Gastrocnemius medialis (tissue), 4 donors: ENCODE results near the gene GRP. TPM values are rescaled to one million over a fixed set of nuclear protein-coding genes. Genes with fewer than 3 reads are reported as not detected.

Source experiments
- ATAC-seq, 2 donors: fragments of 150-250 bp; one replicate each; pipeline ENCODE4 v1.9.1; 2016
- DNase-seq, 2 donors: peaks; one replicate each; pipeline ENCODE4 v3.0.0-alpha.2; 2019
- H3K27ac ChIP-seq, 4 donors: fragments of 200-600 bp; sonication (generic); 1 replicate in 1 of 4; 2 replicates in 3 of 4; pipeline ENCODE4 v1.5.1; 2016 to 2018; ENCODE audit warnings: mild to moderate bottlenecking in 2 of 4, moderate library complexity in 1 of 4
- H3K27me3 ChIP-seq, 3 donors: fragments of 200-600 bp; sonication (generic) in 2 of 3; 1 replicate in 1 of 3; 2 replicates in 2 of 3; pipeline versions ENCODE4 v1.5.1 to v1.6.0; 2016 to 2019; ENCODE audit warnings: mild to moderate bottlenecking in 1 of 3, moderate library complexity in 1 of 3
- H3K36me3 ChIP-seq, 2 donors: fragments of 200-600 bp; sonication (generic) in 1 of 2; one replicate each; pipeline ENCODE4 v1.5.1; 2017 to 2018
- H3K4me1 ChIP-seq, 2 donors: fragments of 200-600 bp; sonication (generic) in 1 of 2; one replicate each; pipeline ENCODE4 v1.5.1; 2016 to 2017; ENCODE audit warnings: mild to moderate bottlenecking in 2 of 2
- H3K4me3 ChIP-seq, 4 donors: fragments of 200-600 bp; sonication (generic) in 3 of 4; 1 replicate in 1 of 4; 2 replicates in 3 of 4; pipeline ENCODE4 v1.5.1; 2016 to 2019; ENCODE audit warnings: mild to moderate bottlenecking in 2 of 4
- H3K9me3 ChIP-seq, 3 donors: fragments of 200-600 bp; sonication (generic) in 2 of 3; 1 replicate in 1 of 3; 2 replicates in 2 of 3; pipeline ENCODE4 v1.5.1; 2016 to 2019
- POLR2A ChIP-seq, 2 donors: fragments of 450-650 bp; IDR thresholded peaks; one replicate each; pipeline ENCODE4 v1.6.1; 2017; ENCODE audit warnings: antibody characterized with exemption in 2 of 2, mild to moderate bottlenecking in 2 of 2, moderate library complexity in 2 of 2
- in situ Hi-C, 4 donors: fragments of 200-750 bp; cut with MboI; loops; one replicate each; pipeline versions ENCODE4 v1.15.0 to v1.8.0; 2017; ENCODE audit warnings: low sequenced_read_pairs in 4 of 4
- intact Hi-C: fragments of 100-400 bp; cut with DNase I; formaldehyde crosslinking; loops from one replicate; pipeline ENCODE4 v1.15.1; 2023; ENCODE audit warnings: low total_unique reads
- total RNA-seq, 4 donors: library from RNA; depleted of rRNA; stranded (reverse); fragments of >200 nt; gene quantifications; one replicate each; pipeline versions ENCODE4 v1.1.0 to v1.2.3, GENCODE V29; 2016
- TF ChIP-seq, protein P1 (sequence below), 5 experiments: fragments of 450-650 bp in 3 of 5; fragments of 200-600 bp in 2 of 5; sonication (generic) in 2 of 5; IDR thresholded peaks in 4 of 5; conservative IDR thresholded peaks in 1 of 5; 1 replicate in 4 of 5; 2 replicates in 1 of 5; pipeline ENCODE4 v1.5.1; 2016 to 2019; ENCODE audit warnings: antibody characterized with exemption in 5 of 5, mild to moderate bottlenecking in 3 of 5, moderate library complexity in 3 of 5

The GRP gene
- total RNA-seq, 4 donors from 2014 or later: not detected

DNA sequence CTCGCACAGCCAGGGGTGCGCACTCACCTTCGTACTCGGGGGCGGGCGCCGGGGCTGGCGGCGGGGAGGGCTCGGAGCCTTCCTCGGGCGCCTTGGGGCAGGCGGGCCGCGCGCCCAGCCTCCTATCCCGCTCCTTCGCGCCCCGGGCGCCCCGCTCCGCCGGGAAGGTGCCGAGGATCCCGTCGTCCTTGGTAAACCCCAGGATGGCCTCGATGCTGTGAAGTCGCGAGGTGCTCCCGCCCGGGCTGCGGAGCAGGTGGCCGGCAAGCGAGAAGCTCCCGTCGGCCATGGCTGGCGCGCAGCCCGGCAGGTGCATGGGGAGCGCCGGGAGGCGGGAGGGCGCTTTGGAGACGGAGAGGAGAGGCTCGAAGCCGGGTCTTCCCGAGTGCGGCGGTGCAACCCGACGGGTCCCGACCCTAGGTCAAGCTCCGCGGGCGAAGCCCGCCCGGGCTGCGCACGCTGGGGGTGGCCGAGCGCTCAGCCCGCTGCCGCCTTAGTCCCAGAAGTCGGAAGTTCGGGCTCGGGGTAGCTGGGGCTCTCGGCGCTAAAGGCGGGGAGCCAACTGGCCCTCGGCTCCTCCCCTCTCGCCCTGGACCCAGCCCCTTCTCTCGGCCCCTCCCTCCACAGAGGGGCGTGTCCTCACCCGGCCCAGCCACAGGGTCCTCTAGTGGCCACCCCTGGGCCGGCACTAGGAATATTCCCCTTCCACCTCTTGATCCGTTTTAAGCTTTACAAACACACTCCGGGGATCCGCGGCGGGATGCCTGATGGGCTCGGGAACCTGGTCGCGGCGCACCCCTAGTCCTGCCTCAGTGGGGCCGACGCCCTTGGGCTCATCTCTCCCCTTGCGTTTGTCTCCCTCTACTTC is 53.2 kb downstream of the GRP start, which contains the start of gene RAX:
Gene RAX (minus strand): TSS at position 564 of the 868 bp plus-strand sequence. CDS start 248 bp downstream, at position 316.
- no peak for TF ChIP-seq POLR2A (IDR thresholded peaks at IDR 0.05)
- TF ChIP-seq, protein P1, sequence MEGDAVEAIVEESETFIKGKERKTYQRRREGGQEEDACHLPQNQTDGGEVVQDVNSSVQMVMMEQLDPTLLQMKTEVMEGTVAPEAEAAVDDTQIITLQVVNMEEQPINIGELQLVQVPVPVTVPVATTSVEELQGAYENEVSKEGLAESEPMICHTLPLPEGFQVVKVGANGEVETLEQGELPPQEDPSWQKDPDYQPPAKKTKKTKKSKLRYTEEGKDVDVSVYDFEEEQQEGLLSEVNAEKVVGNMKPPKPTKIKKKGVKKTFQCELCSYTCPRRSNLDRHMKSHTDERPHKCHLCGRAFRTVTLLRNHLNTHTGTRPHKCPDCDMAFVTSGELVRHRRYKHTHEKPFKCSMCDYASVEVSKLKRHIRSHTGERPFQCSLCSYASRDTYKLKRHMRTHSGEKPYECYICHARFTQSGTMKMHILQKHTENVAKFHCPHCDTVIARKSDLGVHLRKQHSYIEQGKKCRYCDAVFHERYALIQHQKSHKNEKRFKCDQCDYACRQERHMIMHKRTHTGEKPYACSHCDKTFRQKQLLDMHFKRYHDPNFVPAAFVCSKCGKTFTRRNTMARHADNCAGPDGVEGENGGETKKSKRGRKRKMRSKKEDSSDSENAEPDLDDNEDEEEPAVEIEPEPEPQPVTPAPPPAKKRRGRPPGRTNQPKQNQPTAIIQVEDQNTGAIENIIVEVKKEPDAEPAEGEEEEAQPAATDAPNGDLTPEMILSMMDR (IDR thresholded peaks at IDR 0.05 in 4 of 5, conservative IDR thresholded peaks at IDR 0.05 in 1 of 5): no peak
- Histone ChIP-seq H3K27ac (no peak within 1 kb of the TSS), H3K9me3 (no peaks in the 10 kb centered on the region), H3K4me1 (peaks cover 0 to 6% of the 10 kb centered on the region in 2 donors), H3K27me3 (peaks cover 81 to 92% (median 88%) of the 10 kb centered on the region in 3 donors), H3K36me3 (no peaks in the 10 kb centered on the region), H3K4me3 (peak within 1 kb of the TSS; percentile 17 to 27 (median 24))
- ATAC-seq (no peak), DNase-seq (no peak)
- in situ Hi-C loops: no loop called here
- intact Hi-C loops: no loop called here

DNA sequence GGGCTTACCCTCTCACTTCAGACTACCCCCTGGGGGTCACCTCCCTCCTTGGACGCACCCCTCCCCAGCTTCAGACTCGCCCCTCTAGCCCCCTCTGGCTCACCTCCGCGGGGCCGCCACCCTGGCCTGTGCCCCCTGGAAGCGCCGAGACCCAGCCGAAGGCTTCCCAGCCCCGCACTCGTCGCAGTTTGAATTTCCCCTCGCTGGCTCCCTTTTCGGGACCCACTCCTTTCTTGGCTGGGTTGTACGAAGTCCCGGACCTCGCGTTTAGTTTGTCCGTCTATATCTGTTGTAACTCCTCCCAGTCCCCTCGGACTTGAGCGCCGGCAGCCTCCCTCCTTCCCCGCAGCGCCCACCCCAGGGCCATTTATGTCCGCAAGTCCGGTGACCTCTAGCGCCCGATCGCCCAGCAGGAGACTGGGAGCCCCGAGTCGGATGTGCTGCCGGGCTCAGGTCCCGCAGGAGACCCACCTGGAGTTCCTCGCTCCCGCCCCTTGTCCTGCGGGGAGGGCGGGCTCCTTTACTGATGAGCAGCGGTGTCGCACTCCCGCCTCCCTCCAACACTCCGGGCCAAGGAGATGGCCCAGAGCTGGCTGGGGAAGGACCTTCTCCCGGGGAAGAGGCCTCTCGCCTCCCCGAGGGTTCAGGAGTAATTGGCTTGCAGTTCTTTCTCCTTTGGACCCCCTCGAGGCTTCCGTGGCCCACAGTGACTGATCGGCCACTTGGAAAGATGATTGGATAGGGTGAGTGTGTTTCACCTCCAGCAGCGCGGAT is 54.0 kb downstream of the GRP start:
- no peak for DNase-seq
- intact Hi-C loops (no loop called here), in situ Hi-C loops (no loop called here)
- peaks cover 73 to 85% (median 80%) of the 10 kb centered on the region in 3 donors for H3K27me3 ChIP-seq
- peaks cover 0 to 6% of the 10 kb centered on the region in 2 donors for H3K4me1 ChIP-seq
- no peak for ATAC-seq
- H3K9me3 ChIP-seq: no peaks in the 10 kb centered on the region
- TF ChIP-seq, protein P1 (IDR thresholded peaks at IDR 0.05 in 4 of 5, conservative IDR thresholded peaks at IDR 0.05 in 1 of 5): no peak
- TF ChIP-seq POLR2A (IDR thresholded peaks at IDR 0.05): no peak
- H3K27ac ChIP-seq: no peak overlapping the region
- H3K4me3 ChIP-seq: peak overlapping the region in 1 of 4 donors; percentile 27
- no peaks in the 10 kb centered on the region for H3K36me3 ChIP-seq

DNA sequence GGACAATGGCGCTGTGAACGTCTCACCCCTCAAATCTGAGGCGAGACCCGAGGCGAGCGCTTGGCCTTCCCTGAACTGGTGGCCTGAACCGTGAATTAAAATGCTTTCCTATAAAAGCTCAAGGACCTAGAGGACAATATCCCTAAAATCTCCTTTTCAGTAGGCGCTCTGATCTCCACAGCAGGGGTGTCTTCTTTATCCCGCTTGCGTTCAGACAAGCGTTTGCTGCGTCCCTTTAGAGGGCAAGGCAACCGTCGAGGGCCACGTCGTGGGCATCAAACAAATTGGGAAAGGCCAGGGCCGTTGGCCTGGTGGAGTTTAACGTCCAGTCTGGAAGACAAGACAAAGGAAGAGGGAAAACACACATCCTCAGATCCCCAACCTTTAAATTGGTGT is 54.6 kb downstream of the GRP start:
- Histone ChIP-seq H3K36me3 (no peaks in the 10 kb centered on the region), H3K4me3 (no peak overlapping the region), H3K27me3 (peaks cover 70 to 81% (median 76%) of the 10 kb centered on the region in 3 donors), H3K27ac (no peak overlapping the region), H3K4me1 (peaks cover 0 to 3% of the 10 kb centered on the region in 2 donors), H3K9me3 (no peaks in the 10 kb centered on the region)
- ATAC-seq: no peak
- DNase-seq: no peak
- in situ Hi-C loops (no loop called here), intact Hi-C loops (no loop called here)
- TF ChIP-seq, protein P1 (IDR thresholded peaks at IDR 0.05 in 4 of 5, conservative IDR thresholded peaks at IDR 0.05 in 1 of 5): no peak

DNA sequence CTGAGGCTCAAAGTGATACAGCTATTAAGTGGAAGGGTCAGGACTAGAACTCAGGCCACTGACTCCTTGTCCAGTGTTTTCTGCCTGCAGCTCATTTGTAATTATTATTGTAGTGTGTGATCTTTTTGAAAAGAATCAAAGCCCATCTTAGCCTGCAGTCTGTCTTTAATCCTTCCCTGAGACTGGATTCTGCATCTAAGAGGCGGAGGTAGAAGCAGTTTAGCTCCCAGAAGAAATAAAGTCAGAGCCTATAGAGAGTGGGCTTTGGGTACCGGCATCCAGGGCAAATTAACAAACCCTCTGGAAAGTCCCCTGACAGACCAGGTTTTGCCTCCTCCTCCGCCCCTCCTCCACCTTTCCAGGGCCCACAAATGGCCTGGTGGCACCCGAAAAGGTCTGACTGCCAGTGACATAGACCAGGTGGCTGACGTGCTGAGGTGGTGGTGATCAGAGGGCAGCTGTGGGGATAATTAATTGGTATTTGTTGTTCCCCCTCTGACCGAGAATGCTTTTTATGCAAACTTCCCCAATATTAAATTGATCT is 55.5 kb downstream of the GRP start:
- Histone ChIP-seq H3K9me3 (no peaks in the 10 kb centered on the region), H3K27ac (no peak overlapping the region), H3K36me3 (no peaks in the 10 kb centered on the region), H3K4me3 (no peak overlapping the region), H3K4me1 (no peaks in the 10 kb centered on the region), H3K27me3 (peaks cover 60 to 79% (median 69%) of the 10 kb centered on the region in 3 donors)
- TF ChIP-seq, protein P1 (IDR thresholded peaks at IDR 0.05 in 4 of 5, conservative IDR thresholded peaks at IDR 0.05 in 1 of 5): no peak
- TF ChIP-seq POLR2A (IDR thresholded peaks at IDR 0.05): no peak
- intact Hi-C loops: no loop called here
- in situ Hi-C loops: no loop called here
- DNase-seq (no peak), ATAC-seq (no peak)
